BLaER1 (cell line): ENCODE measurements around the gene KCNH1.
A peak's percentile ranks its signal among the peaks of the same experiment; 100 is the strongest.

Source experiments
- H3K27ac ChIP-seq: shearing (Covaris generic); formaldehyde crosslinking; 2 replicates; pipeline ENCODE4 v1.8.1; 2022
- H3K27me3 ChIP-seq: shearing (Covaris generic); formaldehyde crosslinking; 2 replicates; pipeline ENCODE4 v1.8.1; 2022
- H3K36me3 ChIP-seq: shearing (Covaris generic); formaldehyde crosslinking; 2 replicates; pipeline ENCODE4 v1.8.1; 2022
- H3K4me1 ChIP-seq: shearing (Covaris generic); formaldehyde crosslinking; 2 replicates; pipeline ENCODE4 v1.8.1; 2022
- H3K4me2 ChIP-seq: shearing (Covaris generic); formaldehyde crosslinking; 2 replicates; pipeline ENCODE4 v1.8.1; 2022
- H3K4me3 ChIP-seq: shearing (Covaris generic); formaldehyde crosslinking; 2 replicates; pipeline ENCODE4 v1.8.1; 2022
- H3K9ac ChIP-seq: shearing (Covaris generic); formaldehyde crosslinking; 2 replicates; pipeline ENCODE4 v1.8.1; 2022
- H3K9me3 ChIP-seq: shearing (Covaris generic); formaldehyde crosslinking; 2 replicates; pipeline ENCODE4 v1.8.1; 2022
- H4K20me1 ChIP-seq: shearing (Covaris generic); formaldehyde crosslinking; 2 replicates; pipeline ENCODE4 v1.8.1; 2022
- Cebpa-rat ChIP-seq: shearing (Covaris generic); IDR thresholded peaks from 2 replicates; pipeline ENCODE4 v1.8.1; 2022

The KCNH1 gene, protein sequence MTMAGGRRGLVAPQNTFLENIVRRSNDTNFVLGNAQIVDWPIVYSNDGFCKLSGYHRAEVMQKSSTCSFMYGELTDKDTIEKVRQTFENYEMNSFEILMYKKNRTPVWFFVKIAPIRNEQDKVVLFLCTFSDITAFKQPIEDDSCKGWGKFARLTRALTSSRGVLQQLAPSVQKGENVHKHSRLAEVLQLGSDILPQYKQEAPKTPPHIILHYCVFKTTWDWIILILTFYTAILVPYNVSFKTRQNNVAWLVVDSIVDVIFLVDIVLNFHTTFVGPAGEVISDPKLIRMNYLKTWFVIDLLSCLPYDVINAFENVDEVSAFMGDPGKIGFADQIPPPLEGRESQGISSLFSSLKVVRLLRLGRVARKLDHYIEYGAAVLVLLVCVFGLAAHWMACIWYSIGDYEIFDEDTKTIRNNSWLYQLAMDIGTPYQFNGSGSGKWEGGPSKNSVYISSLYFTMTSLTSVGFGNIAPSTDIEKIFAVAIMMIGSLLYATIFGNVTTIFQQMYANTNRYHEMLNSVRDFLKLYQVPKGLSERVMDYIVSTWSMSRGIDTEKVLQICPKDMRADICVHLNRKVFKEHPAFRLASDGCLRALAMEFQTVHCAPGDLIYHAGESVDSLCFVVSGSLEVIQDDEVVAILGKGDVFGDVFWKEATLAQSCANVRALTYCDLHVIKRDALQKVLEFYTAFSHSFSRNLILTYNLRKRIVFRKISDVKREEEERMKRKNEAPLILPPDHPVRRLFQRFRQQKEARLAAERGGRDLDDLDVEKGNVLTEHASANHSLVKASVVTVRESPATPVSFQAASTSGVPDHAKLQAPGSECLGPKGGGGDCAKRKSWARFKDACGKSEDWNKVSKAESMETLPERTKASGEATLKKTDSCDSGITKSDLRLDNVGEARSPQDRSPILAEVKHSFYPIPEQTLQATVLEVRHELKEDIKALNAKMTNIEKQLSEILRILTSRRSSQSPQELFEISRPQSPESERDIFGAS

DNA sequence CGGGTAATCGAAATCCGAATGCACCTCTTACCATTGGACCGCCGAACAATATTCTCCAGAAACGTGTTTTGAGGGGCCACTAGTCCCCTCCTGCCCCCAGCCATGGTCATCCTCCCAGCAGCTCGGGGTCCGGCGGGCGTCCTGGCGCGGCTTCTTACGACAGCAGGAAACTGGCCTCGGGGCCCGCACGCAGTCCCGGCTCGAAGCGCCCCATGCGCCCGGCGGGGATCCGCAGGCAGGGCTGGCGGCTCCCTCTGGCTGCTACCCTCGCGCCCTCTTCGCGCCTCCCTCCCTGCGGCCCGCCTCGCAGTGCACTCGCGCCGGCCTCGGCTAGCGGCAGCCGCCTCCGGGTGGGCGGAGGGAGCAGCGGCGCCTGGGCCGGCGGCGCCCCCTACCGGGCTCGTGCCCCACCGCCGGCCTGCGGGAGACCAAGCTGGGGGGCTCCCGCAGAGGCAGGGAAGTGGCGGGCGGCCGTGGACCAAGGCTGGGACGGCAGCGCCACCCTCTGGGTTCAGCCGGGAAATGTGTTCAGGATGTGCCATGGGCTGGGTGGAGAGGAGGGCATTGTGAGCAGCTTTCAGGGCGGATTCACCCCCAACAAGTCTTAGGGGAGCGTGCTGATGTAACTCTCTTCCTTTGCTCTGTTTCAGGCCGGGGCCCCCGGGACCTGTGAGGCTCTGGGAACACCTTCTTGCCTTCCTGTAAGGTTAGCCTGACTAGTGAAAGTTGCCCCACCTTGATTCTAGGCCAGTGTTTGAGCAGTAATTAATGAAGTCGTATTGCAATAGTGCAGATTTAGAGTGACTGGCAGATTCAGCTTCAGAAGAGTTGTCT lies at the start of gene KCNH1:
Gene KCNH1, minus strand, starts transcription at position 313 of the 834 bp plus-strand sequence. Its CDS starts 203 bp downstream, at position 110.
- Histone ChIP-seq H3K9ac (peak within 1 kb of the TSS; percentile 46; the same call in 1 of the 2 replicates), H3K36me3 (no peaks in the 10 kb centered on the region), H3K4me3 (peak within 1 kb of the TSS; percentile 65), H3K4me2 (peak within 1 kb of the TSS; percentile 98), H3K27me3 (peaks cover 14% of the 10 kb centered on the region), H3K9me3 (no peaks in the 10 kb centered on the region), H3K4me1 (peaks cover 9% of the 10 kb centered on the region), H4K20me1 (no peaks in the 10 kb centered on the region), H3K27ac (no peak within 1 kb of the TSS)
- no peak for TF ChIP-seq Cebpa-rat

DNA sequence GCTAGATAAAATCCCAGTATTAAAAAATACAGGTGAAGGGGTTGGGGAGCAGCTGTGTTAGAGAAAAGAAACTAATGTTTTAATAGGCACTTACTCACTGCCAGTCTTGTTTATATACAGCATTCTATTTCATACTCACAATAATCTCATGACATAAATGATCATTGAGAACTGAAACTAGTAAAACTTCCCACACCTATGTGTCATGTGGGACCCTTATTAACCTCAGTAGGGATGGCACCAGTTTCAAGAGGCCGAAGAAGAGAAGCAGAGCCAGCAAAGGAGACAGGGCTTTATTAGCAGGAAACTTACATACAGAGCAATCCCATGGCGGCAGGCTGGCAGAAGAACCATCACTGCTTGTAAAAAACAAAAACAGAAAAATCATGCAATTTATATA lies 48.8 kb upstream of the KCNH1 start:
- H3K4me3 ChIP-seq = no peak overlapping the region
- no peak overlapping the region for H3K27ac ChIP-seq
- H3K27me3 ChIP-seq = no peaks in the 10 kb centered on the region
- no peak for TF ChIP-seq Cebpa-rat
- H3K4me1 ChIP-seq = no peaks in the 10 kb centered on the region
- H4K20me1 ChIP-seq = no peaks in the 10 kb centered on the region
- no peak overlapping the region for H3K9ac ChIP-seq
- H3K36me3 ChIP-seq = no peaks in the 10 kb centered on the region
- no peaks in the 10 kb centered on the region for H3K9me3 ChIP-seq
- H3K4me2 ChIP-seq = no peak overlapping the region

DNA sequence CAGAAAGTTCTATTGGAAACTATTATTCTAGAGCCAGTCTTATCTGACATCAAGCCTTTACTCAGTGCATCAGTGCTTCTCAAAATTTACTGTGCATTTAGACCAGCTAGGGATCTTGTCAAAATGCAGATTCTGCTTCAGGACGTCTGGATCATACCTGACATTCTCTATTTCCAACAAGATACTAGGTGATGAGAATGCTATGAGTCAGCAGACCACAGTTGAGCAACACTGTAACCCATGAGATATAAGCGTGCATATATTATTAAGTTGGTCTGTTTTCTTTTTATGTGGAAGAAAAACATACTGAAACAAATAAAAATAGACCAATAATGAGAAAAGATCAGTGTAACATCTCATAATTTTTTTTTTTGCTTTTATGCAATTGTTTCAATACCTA lies 40.4 kb upstream of the KCNH1 start:
- Histone ChIP-seq H3K4me2 (no peak overlapping the region), H3K27ac (no peak overlapping the region), H3K9me3 (peaks cover 16% of the 10 kb centered on the region), H3K36me3 (no peaks in the 10 kb centered on the region), H3K4me1 (no peaks in the 10 kb centered on the region), H4K20me1 (no peaks in the 10 kb centered on the region), H3K4me3 (no peak overlapping the region), H3K9ac (no peak overlapping the region), H3K27me3 (no peaks in the 10 kb centered on the region)
- TF ChIP-seq Cebpa-rat = no peak

DNA sequence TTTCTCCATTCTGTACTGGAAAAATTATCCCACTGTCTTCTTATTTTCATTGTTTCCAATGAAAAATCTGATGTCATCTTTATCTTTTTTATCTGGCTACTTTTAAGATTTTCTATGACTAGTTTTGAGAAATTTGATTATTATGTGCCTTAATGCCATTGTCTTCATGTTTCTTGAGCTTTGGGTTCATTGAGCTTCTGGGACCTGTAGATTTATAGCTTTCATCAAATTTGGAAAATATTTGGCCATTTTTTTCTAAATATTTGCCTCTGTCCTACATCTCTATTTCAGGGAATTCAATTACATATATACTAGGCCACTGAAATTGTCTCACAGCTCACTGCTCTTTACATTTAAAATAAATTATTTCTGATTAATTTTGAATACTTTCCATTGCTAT lies 38.7 kb upstream of the KCNH1 start:
- no peak overlapping the region for H3K4me3 ChIP-seq
- no peak overlapping the region for H3K27ac ChIP-seq
- no peaks in the 10 kb centered on the region for H3K27me3 ChIP-seq
- peaks cover 32% of the 10 kb centered on the region for H3K9me3 ChIP-seq
- no peaks in the 10 kb centered on the region for H4K20me1 ChIP-seq
- H3K4me1 ChIP-seq = no peaks in the 10 kb centered on the region
- no peak overlapping the region for H3K9ac ChIP-seq
- H3K4me2 ChIP-seq = no peak overlapping the region
- no peaks in the 10 kb centered on the region for H3K36me3 ChIP-seq
- no peak for TF ChIP-seq Cebpa-rat

DNA sequence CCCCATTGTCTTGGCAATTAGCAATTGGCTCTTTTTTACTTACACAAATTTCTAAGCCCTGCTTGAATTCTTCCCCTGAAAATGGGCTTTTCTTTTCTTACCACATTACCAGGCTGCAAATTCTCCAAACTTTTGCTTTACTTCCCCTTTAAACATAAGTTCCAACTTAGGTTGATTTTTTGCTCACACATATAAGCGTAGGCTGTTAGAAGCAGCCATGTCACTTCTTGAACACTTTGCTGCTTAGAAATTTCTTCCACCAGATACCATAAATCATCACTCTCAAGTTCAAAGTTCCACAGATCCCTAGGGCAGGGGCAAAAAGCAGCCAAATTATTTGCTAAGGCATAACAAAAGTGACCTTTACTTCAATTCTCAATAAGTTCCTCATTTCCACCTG lies 35.4 kb upstream of the KCNH1 start:
- Histone ChIP-seq H3K27ac (no peak overlapping the region), H3K36me3 (no peaks in the 10 kb centered on the region), H3K4me1 (no peaks in the 10 kb centered on the region), H4K20me1 (no peaks in the 10 kb centered on the region), H3K9ac (no peak overlapping the region), H3K27me3 (no peaks in the 10 kb centered on the region), H3K4me2 (no peak overlapping the region), H3K4me3 (no peak overlapping the region), H3K9me3 (peaks cover 32% of the 10 kb centered on the region)
- TF ChIP-seq Cebpa-rat = no peak

DNA sequence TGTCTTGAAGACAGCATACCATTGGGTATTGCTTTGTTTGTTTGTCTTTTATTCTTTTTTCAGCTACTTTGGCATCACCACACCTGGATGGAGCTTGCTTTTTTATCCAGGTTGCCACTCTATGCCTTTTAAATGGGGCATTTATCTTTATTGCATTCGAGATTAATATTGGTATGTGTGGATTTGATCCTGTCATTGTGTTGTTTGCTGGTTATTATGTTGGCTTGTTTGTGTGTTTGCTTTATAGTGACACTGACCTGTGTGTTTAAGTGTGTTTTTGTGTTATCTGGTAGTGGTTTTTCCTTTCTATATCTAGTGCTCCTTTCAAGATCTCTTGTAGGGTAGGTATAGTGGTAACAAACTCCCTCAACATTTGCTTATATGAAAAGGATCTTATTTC lies 24.9 kb upstream of the KCNH1 start:
- no peaks in the 10 kb centered on the region for H4K20me1 ChIP-seq
- peaks cover 14% of the 10 kb centered on the region; the same call in 1 of the 2 replicates for H3K9me3 ChIP-seq
- no peak overlapping the region for H3K9ac ChIP-seq
- no peak overlapping the region for H3K27ac ChIP-seq
- no peaks in the 10 kb centered on the region for H3K27me3 ChIP-seq
- H3K4me2 ChIP-seq = no peak overlapping the region
- no peak for TF ChIP-seq Cebpa-rat
- H3K4me3 ChIP-seq = no peak overlapping the region
- H3K36me3 ChIP-seq = no peaks in the 10 kb centered on the region
- H3K4me1 ChIP-seq = no peaks in the 10 kb centered on the region

DNA sequence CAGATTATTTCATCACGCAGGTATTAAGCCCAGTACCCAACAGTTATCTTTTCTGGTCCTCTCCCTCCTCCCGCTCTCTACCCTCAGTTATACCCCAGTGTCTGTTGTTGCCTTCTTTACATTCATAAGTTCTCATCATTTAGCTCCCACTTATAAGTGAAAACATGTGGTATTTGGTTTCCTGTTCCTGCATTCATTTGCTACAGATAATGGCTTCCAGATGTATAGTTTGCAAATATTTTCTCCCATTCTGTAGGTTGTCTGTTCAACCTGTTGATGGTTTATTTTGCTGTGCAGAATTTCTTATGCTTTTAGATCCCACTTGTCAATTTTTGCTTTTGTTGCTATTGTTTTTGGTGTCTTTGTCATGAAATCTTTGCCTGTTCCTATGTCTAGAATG lies 21.1 kb upstream of the KCNH1 start:
- no peak for TF ChIP-seq Cebpa-rat
- Histone ChIP-seq H3K4me1 (no peaks in the 10 kb centered on the region), H3K27me3 (no peaks in the 10 kb centered on the region), H3K9me3 (peaks cover 5% of the 10 kb centered on the region; the same call in 1 of the 2 replicates), H3K4me3 (no peak overlapping the region), H3K36me3 (no peaks in the 10 kb centered on the region), H4K20me1 (no peaks in the 10 kb centered on the region), H3K4me2 (no peak overlapping the region), H3K9ac (no peak overlapping the region), H3K27ac (no peak overlapping the region)

DNA sequence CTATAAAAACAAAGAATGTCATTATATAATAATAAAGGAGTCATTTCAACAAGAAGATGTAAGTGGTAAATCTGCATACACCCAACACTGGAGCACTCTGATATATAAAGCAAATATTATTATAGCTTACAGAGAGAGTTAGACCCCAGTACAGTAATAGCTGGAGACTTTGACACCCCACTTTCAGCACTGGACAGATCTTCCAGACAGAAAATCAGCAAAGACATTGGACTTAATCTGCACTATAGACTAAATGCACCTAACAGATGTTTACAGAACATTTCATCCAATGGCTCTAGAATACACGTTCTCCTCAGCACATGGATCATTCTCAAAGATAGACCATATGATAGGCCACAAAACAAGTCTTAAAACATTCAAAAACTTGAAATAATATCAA lies 20.0 kb upstream of the KCNH1 start:
- Histone ChIP-seq H3K4me1 (no peaks in the 10 kb centered on the region), H3K9ac (no peak overlapping the region), H3K36me3 (no peaks in the 10 kb centered on the region), H4K20me1 (no peaks in the 10 kb centered on the region), H3K4me3 (no peak overlapping the region), H3K27me3 (no peaks in the 10 kb centered on the region), H3K27ac (no peak overlapping the region), H3K4me2 (no peak overlapping the region), H3K9me3 (peaks cover 5% of the 10 kb centered on the region; the same call in 1 of the 2 replicates)
- no peak for TF ChIP-seq Cebpa-rat

DNA sequence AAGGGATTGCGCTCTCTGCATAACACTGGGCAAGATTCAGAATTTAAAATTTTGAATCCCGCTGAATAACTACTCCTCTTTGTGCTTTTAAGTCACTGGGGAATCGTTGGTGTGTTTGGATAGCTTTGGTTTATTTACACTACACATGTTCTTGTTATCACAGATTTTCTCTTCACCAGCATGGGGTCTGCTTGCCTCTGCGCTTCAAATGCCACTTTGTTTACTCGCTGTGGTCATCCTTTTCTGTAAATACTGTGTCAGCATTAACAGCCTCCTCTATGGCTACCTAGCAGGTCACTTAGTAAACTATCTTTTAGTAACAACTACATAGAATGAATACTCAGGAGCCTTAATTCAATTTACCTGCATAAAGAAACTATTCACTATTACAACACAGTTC lies 14.4 kb upstream of the KCNH1 start:
- no peak overlapping the region for H3K4me3 ChIP-seq
- TF ChIP-seq Cebpa-rat = no peak
- no peak overlapping the region for H3K4me2 ChIP-seq
- no peak overlapping the region for H3K9ac ChIP-seq
- H3K9me3 ChIP-seq = no peaks in the 10 kb centered on the region
- no peaks in the 10 kb centered on the region for H4K20me1 ChIP-seq
- no peaks in the 10 kb centered on the region for H3K36me3 ChIP-seq
- H3K27me3 ChIP-seq = no peaks in the 10 kb centered on the region
- no peak overlapping the region for H3K27ac ChIP-seq
- no peaks in the 10 kb centered on the region for H3K4me1 ChIP-seq
